Thymus (tissue), 14 donors: Measurements from ENCODE around the gene EXO5. TPM values are rescaled to one million over a fixed set of nuclear protein-coding genes. Genes with fewer than 3 reads are reported as not detected.
A peak's percentile ranks its signal among the peaks of the same experiment; 100 is the strongest.

ENCODE experiments used
- DNase-seq, 9 donors: peaks; one replicate each; pipeline ENCODE4 v3.0.0-alpha.2; 2013; ENCODE audit warnings: low spot score in 9 of 9, low read depth in 6 of 9, missing footprints in 1 of 9
- H3K27ac ChIP-seq, 2 donors: one replicate each; pipeline ENCODE4 v1.5.1; 2013; ENCODE audit warnings: control low read depth in 1 of 2, low read depth in 1 of 2, low read length in 1 of 2, mild to moderate bottlenecking in 1 of 2, moderate library complexity in 1 of 2
- H3K27me3 ChIP-seq, 2 donors: one replicate each; pipeline ENCODE4 v1.5.1; 2013; ENCODE audit warnings: low read length in 1 of 2; ENCODE audit not compliant: control insufficient read depth in 2 of 2, insufficient read depth in 1 of 2
- H3K36me3 ChIP-seq, 2 donors: one replicate each; pipeline ENCODE4 v1.5.1; 2013; ENCODE audit warnings: low read length in 1 of 2, mild to moderate bottlenecking in 1 of 2, moderate library complexity in 1 of 2; ENCODE audit not compliant: control insufficient read depth in 2 of 2, insufficient read depth in 2 of 2
- H3K4me1 ChIP-seq, 2 donors: one replicate each; pipeline ENCODE4 v1.5.1; 2013; ENCODE audit warnings: low read length in 2 of 2; ENCODE audit not compliant: control insufficient read depth in 2 of 2, insufficient read depth in 2 of 2
- H3K4me3 ChIP-seq, 2 donors: one replicate each; pipeline ENCODE4 v1.5.1; 2013; ENCODE audit warnings: low read length in 2 of 2, control low read depth in 1 of 2, mild to moderate bottlenecking in 1 of 2
- H3K9me3 ChIP-seq, 2 donors: one replicate each; pipeline ENCODE4 v1.5.1; 2013; ENCODE audit warnings: low read length in 1 of 2, mild to moderate bottlenecking in 1 of 2; ENCODE audit not compliant: control insufficient read depth in 2 of 2, insufficient read depth in 1 of 2
- WGBS: extraction: QIAGEN DNeasy Blood & Tissue Kit; methylation state at CpG from one replicate; pipeline ENCODE4 v1.1.7; 2013; 5-methylcytosine and 5-hydroxymethylcytosine counted together
- long read RNA-seq, 10 donors: transcript quantifications; one replicate each; lab custom pipeline, GENCODE V29; 2026
- polyA plus RNA-seq: library from polyadenylated mRNA; stranded (reverse); fragments of 200-250 nt; gene quantifications from one replicate; pipeline ENCODE4 v1.2.3, GENCODE V29; 2013
- total RNA-seq: library from RNA; stranded (reverse); fragments of 120-200 nt; gene quantifications from one replicate; pipeline ENCODE4 v1.2.4, GENCODE V29; 2013
- donor health status: healthy.

Gene EXO5, protein sequence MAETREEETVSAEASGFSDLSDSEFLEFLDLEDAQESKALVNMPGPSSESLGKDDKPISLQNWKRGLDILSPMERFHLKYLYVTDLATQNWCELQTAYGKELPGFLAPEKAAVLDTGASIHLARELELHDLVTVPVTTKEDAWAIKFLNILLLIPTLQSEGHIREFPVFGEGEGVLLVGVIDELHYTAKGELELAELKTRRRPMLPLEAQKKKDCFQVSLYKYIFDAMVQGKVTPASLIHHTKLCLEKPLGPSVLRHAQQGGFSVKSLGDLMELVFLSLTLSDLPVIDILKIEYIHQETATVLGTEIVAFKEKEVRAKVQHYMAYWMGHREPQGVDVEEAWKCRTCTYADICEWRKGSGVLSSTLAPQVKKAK
- 12.2 TPM for total RNA-seq
- polyA plus RNA-seq = 12.1 TPM
- long read RNA-seq, donor 1, partial matches to known transcripts = 0 of 1 reads
- long read RNA-seq, donor 1, other reads (novel, unspliced or antisense) = 0 of 1 reads
- long read RNA-seq, donor 2, partial matches to known transcripts = 0 of 11 reads
- long read RNA-seq, donor 2, other reads (novel, unspliced or antisense) = 0 of 11 reads
- long read RNA-seq, donor 3, partial matches to known transcripts = 0 of 6 reads
- long read RNA-seq, donor 3, other reads (novel, unspliced or antisense) = 0 of 6 reads
- long read RNA-seq, donor 4, partial matches to known transcripts = 0 of 6 reads
- long read RNA-seq, donor 4, other reads (novel, unspliced or antisense) = 0 of 6 reads
- long read RNA-seq, donor 5, transcript EXO5-207 (2 exons, 863 nt) = major isoform, 5 of 9 reads
- long read RNA-seq, donor 5, partial matches to known transcripts = 0 of 9 reads
- long read RNA-seq, donor 5, other reads (novel, unspliced or antisense) = 0 of 9 reads
- long read RNA-seq, donor 6, partial matches to known transcripts = 0 of 7 reads
- long read RNA-seq, donor 6, other reads (novel, unspliced or antisense) = 0 of 7 reads
- long read RNA-seq, donor 7, partial matches to known transcripts = 0 of 2 reads
- long read RNA-seq, donor 7, other reads (novel, unspliced or antisense) = 0 of 2 reads
- long read RNA-seq, donor 8, partial matches to known transcripts = 0 of 6 reads
- long read RNA-seq, donor 8, other reads (novel, unspliced or antisense) = 0 of 6 reads
- long read RNA-seq, donor 9, partial matches to known transcripts = 0 of 5 reads
- long read RNA-seq, donor 9, other reads (novel, unspliced or antisense) = 0 of 5 reads
- long read RNA-seq, donor 10, partial matches to known transcripts = 0 of 8 reads
- long read RNA-seq, donor 10, other reads (novel, unspliced or antisense) = 0 of 8 reads

DNA sequence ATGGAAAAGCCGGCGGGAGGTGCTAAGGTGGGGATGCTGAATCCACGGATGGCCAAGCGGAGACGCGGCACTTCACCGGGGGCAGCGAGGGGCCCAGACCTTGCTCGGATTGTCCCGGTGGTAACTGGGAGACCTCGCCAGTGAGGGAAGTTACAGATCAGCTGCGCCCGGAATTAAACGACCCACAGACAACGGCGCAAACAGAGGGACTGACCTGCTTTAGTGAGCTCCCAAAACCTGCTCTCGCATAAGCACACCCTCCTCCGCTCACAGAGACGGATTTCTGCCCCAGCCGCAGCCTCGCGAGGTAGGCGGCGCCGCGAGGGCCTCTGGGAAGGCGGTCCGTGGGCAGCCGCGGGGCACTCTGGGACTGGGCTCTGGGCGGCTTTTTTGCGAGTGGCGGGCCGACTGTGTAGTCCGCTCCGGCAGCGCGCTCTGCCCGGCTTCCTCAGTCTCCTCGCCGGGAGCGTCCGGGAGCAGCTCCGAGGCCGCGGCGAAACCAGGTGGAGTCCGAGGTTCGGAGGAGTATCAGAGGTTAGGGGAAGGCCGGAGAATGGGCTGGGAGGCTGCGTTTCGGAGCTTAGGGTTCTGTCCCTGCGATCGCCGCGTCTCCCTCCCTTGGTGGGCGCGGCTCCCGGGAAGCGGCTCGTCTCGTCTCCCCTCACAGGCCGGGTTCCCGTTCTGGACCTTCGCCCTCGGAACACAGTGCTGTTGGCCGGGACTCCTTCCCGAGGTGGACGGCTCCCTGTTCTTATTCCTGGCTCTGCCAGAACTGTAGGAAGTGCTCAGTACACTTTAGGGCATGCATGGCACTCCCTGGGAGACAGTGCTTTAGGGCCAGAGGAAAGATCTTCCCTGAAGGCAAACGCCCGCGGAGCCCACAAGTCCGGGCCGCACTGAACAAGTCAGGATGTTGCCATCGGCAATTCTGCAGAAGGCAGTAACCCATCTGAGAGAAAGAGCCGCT lies at the start of gene EXO5:
TSS of gene EXO5 (plus strand) at position 393 of the 967 bp plus-strand sequence. CDS start 5,778 bp downstream, outside the sequence.
- Histone ChIP-seq H3K4me3 (peak within 1 kb of the TSS; percentile 72 to 93), H3K4me1 (peaks cover 5 to 6% of the 10 kb centered on the region in 2 donors), H3K9me3 (peaks cover 0 to 30% of the 10 kb centered on the region in 2 donors), H3K27ac (peak within 1 kb of the TSS; percentile 78 to 94), H3K27me3 (no peaks in the 10 kb centered on the region), H3K36me3 (peaks cover 0 to 4% of the 10 kb centered on the region in 2 donors)
- under 1% methylated on average over 76 of the region's 76 CpGs for WGBS
- peak; percentile 55 to 89 (median 70) for DNase-seq

DNA sequence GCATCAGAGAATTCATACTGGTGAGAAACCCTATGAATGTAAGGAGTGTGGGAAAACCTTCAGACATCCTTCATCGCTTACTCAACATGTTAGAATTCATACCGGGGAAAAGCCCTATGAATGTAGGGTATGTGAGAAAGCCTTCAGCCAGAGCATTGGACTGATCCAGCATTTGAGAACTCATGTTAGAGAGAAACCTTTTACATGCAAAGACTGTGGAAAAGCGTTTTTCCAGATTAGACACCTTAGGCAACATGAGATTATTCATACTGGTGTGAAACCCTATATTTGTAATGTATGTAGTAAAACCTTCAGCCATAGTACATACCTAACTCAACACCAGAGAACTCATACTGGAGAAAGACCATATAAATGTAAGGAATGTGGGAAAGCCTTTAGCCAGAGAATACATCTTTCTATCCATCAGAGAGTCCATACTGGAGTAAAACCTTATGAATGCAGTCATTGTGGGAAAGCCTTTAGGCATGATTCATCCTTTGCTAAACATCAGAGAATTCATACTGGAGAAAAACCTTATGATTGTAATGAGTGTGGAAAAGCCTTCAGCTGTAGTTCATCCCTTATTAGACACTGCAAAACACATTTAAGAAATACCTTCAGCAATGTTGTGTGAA lies 45.5 kb upstream of the EXO5 start:
- Histone ChIP-seq H3K9me3 (peaks cover 11 to 41% of the 10 kb centered on the region in 2 donors), H3K4me3 (no peak overlapping the region), H3K27me3 (no peaks in the 10 kb centered on the region), H3K4me1 (no peaks in the 10 kb centered on the region), H3K36me3 (peaks cover 15 to 27% of the 10 kb centered on the region in 2 donors), H3K27ac (no peak overlapping the region)
- WGBS = 97% methylated on average over 3 of the region's 3 CpGs
- DNase-seq = no peak

DNA sequence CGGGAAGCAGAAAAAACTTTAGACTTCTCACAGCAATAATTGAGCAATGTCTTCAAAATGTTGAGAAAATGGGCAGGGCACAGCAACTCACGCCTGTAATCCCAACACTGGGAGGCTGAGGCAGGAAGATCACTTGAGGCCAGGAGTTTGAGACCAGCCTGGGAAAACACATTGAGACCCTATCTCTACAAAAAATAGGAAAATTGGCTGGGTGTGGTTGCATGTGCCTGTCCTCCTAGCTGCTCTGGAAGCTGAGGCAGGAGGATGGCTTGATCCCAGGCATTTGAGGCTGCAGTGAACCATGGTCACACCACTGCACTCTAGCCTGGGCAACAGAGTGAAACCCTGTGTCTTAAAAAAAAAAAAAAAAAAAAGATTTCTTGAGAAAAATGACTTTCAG lies 39.2 kb upstream of the EXO5 start:
- peaks cover 2 to 28% of the 10 kb centered on the region in 2 donors for H3K9me3 ChIP-seq
- no peaks in the 10 kb centered on the region for H3K4me1 ChIP-seq
- no peak overlapping the region for H3K4me3 ChIP-seq
- no peak overlapping the region for H3K27ac ChIP-seq
- no peaks in the 10 kb centered on the region for H3K27me3 ChIP-seq
- WGBS = 95% methylated on average over 2 of the region's 2 CpGs
- H3K36me3 ChIP-seq = no peaks in the 10 kb centered on the region
- DNase-seq = no peak

DNA sequence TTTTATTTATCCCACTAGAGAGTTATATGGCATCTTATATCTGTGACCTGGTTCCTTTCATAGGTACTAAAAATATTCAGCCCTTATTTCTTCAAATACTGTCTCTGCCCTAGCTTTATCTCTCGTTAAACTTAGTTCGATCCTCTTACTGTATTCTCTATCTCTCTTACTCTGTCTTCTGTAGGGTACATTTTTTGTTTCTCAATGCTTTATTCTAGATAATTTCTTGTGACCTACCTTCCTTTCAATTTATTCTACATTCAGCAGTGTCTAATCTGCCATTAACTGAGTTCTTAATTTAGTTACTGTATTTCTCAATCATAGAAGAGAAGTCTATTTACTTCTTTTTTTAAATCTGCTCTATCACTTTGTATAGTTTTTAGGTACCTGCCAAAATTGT lies 33.3 kb upstream of the EXO5 start:
- DNase-seq = no peak
- Histone ChIP-seq H3K4me1 (peaks cover 8 to 15% of the 10 kb centered on the region in 2 donors), H3K36me3 (no peaks in the 10 kb centered on the region), H3K27me3 (no peaks in the 10 kb centered on the region), H3K27ac (no peak overlapping the region), H3K9me3 (peaks cover 0 to 17% of the 10 kb centered on the region in 2 donors), H3K4me3 (no peak overlapping the region)
- 98% methylated on average over 2 of the region's 2 CpGs for WGBS

DNA sequence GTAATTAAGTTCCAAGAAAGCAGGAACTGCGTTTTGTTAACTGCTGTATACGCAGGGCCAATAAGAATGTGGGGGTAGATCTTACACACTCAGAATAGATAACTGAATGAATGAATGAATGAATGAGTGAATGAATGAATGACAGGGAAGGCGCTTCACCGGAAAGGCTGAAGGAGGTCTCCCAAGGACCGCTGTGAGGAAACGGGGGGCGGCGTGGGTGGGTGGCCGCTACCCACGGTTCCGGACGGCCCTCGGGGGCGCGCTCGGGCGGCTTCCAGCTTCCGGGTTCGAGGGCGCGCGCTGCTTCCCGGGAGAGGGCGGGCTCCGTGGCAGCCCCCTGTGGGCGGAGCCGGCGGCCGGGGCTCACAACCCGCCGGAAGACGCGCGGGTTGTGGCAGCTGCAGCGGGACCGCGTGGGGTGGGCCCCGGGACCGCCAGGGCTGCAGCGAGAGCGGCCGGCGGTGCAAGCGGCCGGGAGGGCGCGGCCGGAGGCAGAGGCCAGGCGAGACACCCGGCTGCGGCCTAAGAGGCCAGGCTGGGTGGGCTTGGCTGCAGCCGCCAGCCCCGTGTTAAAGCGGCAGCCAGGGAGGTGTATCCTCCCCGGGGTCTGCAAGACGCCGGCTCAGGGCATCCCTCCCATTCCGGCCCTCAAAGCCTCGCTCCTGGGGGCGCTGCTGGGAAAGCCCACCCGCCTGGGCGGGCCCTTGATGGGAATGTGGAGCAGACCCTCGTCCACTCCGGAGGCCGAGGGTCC lies 31.5 kb upstream of the EXO5 start, which contains the start of gene ZFP69:
TSS of gene ZFP69 (plus strand) at position 367 of the 754 bp plus-strand sequence. CDS start 2,072 bp downstream, outside the sequence.
- no peaks in the 10 kb centered on the region for H3K27me3 ChIP-seq
- peaks cover 8 to 15% of the 10 kb centered on the region in 2 donors for H3K4me1 ChIP-seq
- peaks cover 0 to 15% of the 10 kb centered on the region in 2 donors for H3K9me3 ChIP-seq
- WGBS = 1% methylated on average over 65 of the region's 65 CpGs
- H3K4me3 ChIP-seq = peak within 1 kb of the TSS; percentile 64 to 74
- H3K36me3 ChIP-seq = peaks cover 0 to 5% of the 10 kb centered on the region in 2 donors
- DNase-seq = peak; percentile 33 to 90 (median 73)
- H3K27ac ChIP-seq = peak within 1 kb of the TSS; percentile 56 to 80

DNA sequence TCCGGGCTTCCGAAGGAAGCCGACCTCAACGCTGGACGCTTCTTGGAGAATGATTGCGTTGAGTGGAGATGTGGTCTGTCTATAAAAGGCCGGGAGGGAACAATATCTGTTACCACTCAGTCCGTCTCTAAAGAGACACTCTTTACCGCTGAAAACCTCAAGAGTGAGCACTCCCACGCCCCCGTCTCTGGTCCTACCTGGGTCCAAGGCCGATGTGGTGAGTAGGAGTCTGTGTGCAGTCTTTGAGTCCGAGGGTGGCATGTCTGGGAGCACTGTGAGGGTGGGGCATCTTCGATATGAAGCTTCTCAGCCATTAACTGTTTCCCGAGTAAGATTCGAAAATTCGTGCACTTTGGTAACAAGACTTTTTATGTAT lies 30.9 kb upstream of the EXO5 start:
- DNase-seq = peak in 3 of 9 donors; percentile 3 to 19 (median 9)
- peaks cover 8 to 15% of the 10 kb centered on the region in 2 donors for H3K4me1 ChIP-seq
- H3K27ac ChIP-seq = no peak overlapping the region
- H3K4me3 ChIP-seq = peak overlapping the region; percentile 60 to 64
- H3K36me3 ChIP-seq = peaks cover 0 to 5% of the 10 kb centered on the region in 2 donors
- H3K27me3 ChIP-seq = no peaks in the 10 kb centered on the region
- 7% methylated on average over 17 of the region's 17 CpGs for WGBS
- peaks cover 0 to 15% of the 10 kb centered on the region in 2 donors for H3K9me3 ChIP-seq

DNA sequence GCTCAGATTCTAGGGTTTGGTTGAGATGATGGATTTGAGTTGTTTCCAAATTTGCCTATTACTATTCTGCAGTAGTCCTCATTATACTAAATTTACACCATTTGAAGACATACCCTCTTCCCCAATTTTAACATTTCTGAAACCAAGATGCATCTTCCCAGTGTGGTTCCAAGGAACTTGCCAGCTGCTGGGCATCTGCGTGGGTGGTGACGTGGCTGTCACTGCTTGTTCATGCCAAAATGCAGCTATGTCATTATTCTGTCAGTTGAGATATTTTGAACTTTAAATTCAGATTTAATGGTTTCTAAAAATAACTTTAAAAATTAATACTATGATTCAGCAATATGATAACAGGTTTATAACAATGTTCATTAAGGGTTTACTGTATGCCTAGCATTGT lies 30.3 kb upstream of the EXO5 start:
- 92% methylated on average over 2 of the region's 2 CpGs for WGBS
- Histone ChIP-seq H3K9me3 (peaks cover 0 to 15% of the 10 kb centered on the region in 2 donors), H3K4me1 (peaks cover 8 to 15% of the 10 kb centered on the region in 2 donors), H3K27ac (no peak overlapping the region), H3K4me3 (peak overlapping the region; percentile 60 to 64), H3K36me3 (peaks cover 2 to 8% of the 10 kb centered on the region in 2 donors), H3K27me3 (no peaks in the 10 kb centered on the region)
- DNase-seq = no peak
